DND-41 (cell line): ENCODE results near the gene PTCD2.

Experiments
- ATAC-seq: fragments of 200-7000 bp; cut with Tn5 transposase; 3 replicates; pipeline ENCODE4 v1.9.1; 2021; ENCODE audit warnings: low read depth; ENCODE audit not compliant: insufficient read depth
- DNase-seq: peaks from one replicate; pipeline ENCODE4 v3.0.0-alpha.2; 2020
- H2AFZ ChIP-seq: 2 replicates; pipeline ENCODE4 v1.6.0; 2012; ENCODE audit warnings: low read depth, low read length
- H3K27ac ChIP-seq: 2 replicates; pipeline ENCODE4 v1.5.1; 2012; ENCODE audit warnings: low read length, inconsistent platforms
- H3K27me3 ChIP-seq: fragments of 200-600 bp; sonication (generic); 2 replicates; pipeline ENCODE4 v1.6.0; 2012; ENCODE audit warnings: low read length, mild to moderate bottlenecking, inconsistent platforms; ENCODE audit not compliant: insufficient read depth, poor library complexity
- H3K36me3 ChIP-seq: 2 replicates; pipeline ENCODE4 v1.5.1; 2012; ENCODE audit warnings: low read length, inconsistent platforms; ENCODE audit not compliant: insufficient read depth
- H3K4me1 ChIP-seq: 2 replicates; pipeline ENCODE4 v1.5.1; 2012; ENCODE audit warnings: mild to moderate bottlenecking, low read length; ENCODE audit not compliant: insufficient read depth
- H3K4me2 ChIP-seq: 2 replicates; pipeline ENCODE4 v1.6.0; 2012; ENCODE audit warnings: mild to moderate bottlenecking, moderate library complexity, low read length, inconsistent platforms; ENCODE audit not compliant: insufficient read depth
- H3K4me3 ChIP-seq, 2 experiments: fragments of 200-600 bp in 1 of 2; shearing (Covaris generic) in 1 of 2; 2 replicates each; pipeline ENCODE4 v1.5.1; 2012 to 2016; ENCODE audit warnings: inconsistent platforms in 2 of 2, low read length in 2 of 2, mild to moderate bottlenecking in 2 of 2, low read depth in 1 of 2, moderate library complexity in 1 of 2
- H3K79me2 ChIP-seq: 2 replicates; pipeline ENCODE4 v1.6.0; 2012; ENCODE audit warnings: low read length, inconsistent platforms; ENCODE audit not compliant: insufficient read depth
- H3K9ac ChIP-seq: 2 replicates; pipeline ENCODE4 v1.6.0; 2012; ENCODE audit warnings: low read depth, mild to moderate bottlenecking, inconsistent platforms, low read length, moderate library complexity
- H3K9me3 ChIP-seq: 2 replicates; pipeline ENCODE4 v1.5.1; 2012; ENCODE audit warnings: low read length, moderate library complexity, mild to moderate bottlenecking, inconsistent platforms; ENCODE audit not compliant: insufficient read depth, severe bottlenecking
- H4K20me1 ChIP-seq: 2 replicates; pipeline ENCODE4 v1.6.0; 2012; ENCODE audit warnings: low read length; ENCODE audit not compliant: insufficient read depth
- CTCF ChIP-seq: IDR thresholded peaks from 2 replicates; pipeline ENCODE4 v1.5.1; 2012; ENCODE audit warnings: borderline replicate concordance, low read length, moderate library complexity, mild to moderate bottlenecking; ENCODE audit not compliant: poor library complexity, severe bottlenecking; ENCODE audit errors: extremely low read depth
- EZH2 ChIP-seq: IDR thresholded peaks from 3 replicates; pipeline ENCODE4 v1.6.1; 2012; ENCODE audit warnings: borderline replicate concordance, low read depth, mild to moderate bottlenecking, moderate library complexity, low read length, inconsistent platforms; ENCODE audit not compliant: severe bottlenecking

PTCD2 gene

DNA sequence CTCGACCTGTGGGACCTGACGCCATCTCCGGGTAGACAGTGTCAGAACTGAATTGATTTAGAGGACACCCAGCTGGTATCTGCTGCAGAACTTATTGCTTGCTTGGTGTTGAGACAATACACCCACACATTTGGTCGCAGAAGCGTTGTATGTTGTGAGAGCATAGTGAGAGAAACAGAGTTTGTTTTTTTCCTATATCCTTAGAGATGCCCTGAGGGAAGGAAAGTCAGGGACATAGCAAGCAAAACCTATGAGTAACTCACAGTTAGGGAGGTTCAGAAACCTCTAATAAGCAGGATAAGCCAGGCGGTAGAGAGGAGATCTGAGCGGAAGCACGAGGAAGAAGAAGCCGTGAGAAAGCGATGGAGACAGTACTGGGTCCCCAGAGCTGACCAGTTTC, 59.8 kb downstream of the PTCD2 start:
- Histone ChIP-seq H3K4me1 (no peaks in the 10 kb centered on the region), H3K4me3 (no peak overlapping the region)
- TF ChIP-seq EZH2 (no peak), CTCF (no peak)

DNA sequence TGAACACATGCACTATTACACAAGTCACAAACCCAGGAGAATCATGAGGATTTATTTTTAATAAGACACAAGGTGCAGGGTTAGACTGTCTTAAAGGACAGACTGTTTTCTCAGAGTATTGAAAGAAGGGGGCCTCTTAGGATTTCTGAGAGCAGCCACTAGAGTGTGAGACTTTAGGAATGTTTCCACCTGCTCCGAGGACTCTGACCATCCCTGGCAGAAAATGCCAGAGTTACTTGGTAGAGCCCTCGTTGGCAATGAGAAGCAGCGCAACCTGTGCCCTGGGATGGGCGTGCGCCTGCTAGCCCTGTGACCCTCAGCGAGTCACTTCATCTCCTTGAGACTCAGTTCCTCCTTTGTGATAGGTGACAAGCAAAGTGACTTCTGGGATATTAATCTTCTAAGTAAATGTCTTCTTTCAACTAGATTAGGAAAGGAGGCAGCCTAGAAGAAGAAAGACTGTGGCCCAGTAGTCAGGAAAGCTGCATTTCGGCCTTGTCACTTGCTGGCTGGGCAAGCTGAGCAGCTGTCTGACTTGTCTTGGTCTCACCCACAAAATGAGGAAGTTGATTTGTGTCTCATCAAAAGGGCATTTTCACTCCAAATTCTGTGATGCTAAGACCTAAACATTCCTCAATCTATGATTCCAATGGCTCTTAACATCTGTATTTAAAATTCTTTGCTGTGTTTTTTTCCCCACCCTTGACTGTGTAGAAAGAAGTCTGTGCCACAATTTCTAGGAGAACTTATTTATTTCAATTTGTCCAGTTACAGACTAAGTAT, 60.5 kb downstream of the PTCD2 start:
- no peak overlapping the region for H3K9ac ChIP-seq
- H3K9me3 ChIP-seq, result no peaks in the 10 kb centered on the region
- no peak for DNase-seq
- ATAC-seq, result no peak
- no peak overlapping the region for H3K27ac ChIP-seq
- TF ChIP-seq CTCF, result no peak
- no peaks in the 10 kb centered on the region for H3K79me2 ChIP-seq
- no peaks in the 10 kb centered on the region for H3K36me3 ChIP-seq
- H3K4me2 ChIP-seq, result no peak overlapping the region
- no peaks in the 10 kb centered on the region for H3K4me1 ChIP-seq
- H2AFZ ChIP-seq, result no peak overlapping the region
- H3K27me3 ChIP-seq, result peaks cover 6% of the 10 kb centered on the region
- H3K4me3 ChIP-seq, result no peak overlapping the region
- no peaks in the 10 kb centered on the region for H4K20me1 ChIP-seq

More for the DNA sequence above, 59.8 kb downstream of the PTCD2 start:
- H3K79me2 ChIP-seq, result no peaks in the 10 kb centered on the region
- H3K36me3 ChIP-seq, result no peaks in the 10 kb centered on the region
- ATAC-seq, result no peak
- H4K20me1 ChIP-seq, result no peaks in the 10 kb centered on the region
- H3K9ac ChIP-seq, result no peak overlapping the region
- H3K27ac ChIP-seq, result no peak overlapping the region
- no peaks in the 10 kb centered on the region for H3K9me3 ChIP-seq
- H2AFZ ChIP-seq, result no peak overlapping the region
- peaks cover 6% of the 10 kb centered on the region for H3K27me3 ChIP-seq
- no peak for DNase-seq
- H3K4me2 ChIP-seq, result no peak overlapping the region

DNA sequence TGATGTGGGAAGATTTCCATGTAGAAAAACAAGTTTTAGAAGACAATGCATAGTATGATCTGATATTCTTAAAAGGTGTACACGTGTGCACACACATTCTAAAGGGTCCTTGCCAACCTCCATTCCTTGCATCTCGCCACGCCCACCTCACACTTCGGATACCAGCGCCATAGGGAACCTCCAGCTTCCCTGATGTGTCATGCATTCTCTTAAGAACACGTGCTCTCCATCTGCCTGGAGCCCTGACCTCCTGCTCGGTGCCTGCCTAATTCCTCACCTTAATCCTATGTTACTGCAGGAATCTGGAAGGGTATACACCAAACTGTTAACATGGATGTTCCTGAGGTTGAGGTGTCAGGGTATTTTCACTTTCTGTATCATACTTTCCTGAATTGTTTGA, 63.1 kb downstream of the PTCD2 start:
- H3K4me3 ChIP-seq, result no peak overlapping the region

More for the DNA sequence above, 63.1 kb downstream of the PTCD2 start:
- no peaks in the 10 kb centered on the region for H3K9me3 ChIP-seq
- DNase-seq, result no peak
- no peak overlapping the region for H2AFZ ChIP-seq
- H3K4me2 ChIP-seq, result no peak overlapping the region
- H3K4me1 ChIP-seq, result no peaks in the 10 kb centered on the region
- H3K79me2 ChIP-seq, result no peaks in the 10 kb centered on the region
- H4K20me1 ChIP-seq, result no peaks in the 10 kb centered on the region
- H3K36me3 ChIP-seq, result no peaks in the 10 kb centered on the region
- H3K9ac ChIP-seq, result no peak overlapping the region
- H3K27me3 ChIP-seq, result peaks cover 19% of the 10 kb centered on the region
- H3K27ac ChIP-seq, result no peak overlapping the region
- TF ChIP-seq CTCF (no peak), EZH2 (no peak)
- no peak for ATAC-seq
